Measurements from ENCODE around the gene FAH. TPM values are rescaled to one million over a fixed set of nuclear protein-coding genes. Genes with fewer than 3 reads are reported as not detected.

FAH gene
- total and polyA plus RNA-seq, 8 donors = 7.6 to 40.6 (median 18.9) TPM

GRCh38 chr15:80107204-80107603, 45.6 kb upstream of the FAH start:
- TF ChIP-seq, protein P1, sequence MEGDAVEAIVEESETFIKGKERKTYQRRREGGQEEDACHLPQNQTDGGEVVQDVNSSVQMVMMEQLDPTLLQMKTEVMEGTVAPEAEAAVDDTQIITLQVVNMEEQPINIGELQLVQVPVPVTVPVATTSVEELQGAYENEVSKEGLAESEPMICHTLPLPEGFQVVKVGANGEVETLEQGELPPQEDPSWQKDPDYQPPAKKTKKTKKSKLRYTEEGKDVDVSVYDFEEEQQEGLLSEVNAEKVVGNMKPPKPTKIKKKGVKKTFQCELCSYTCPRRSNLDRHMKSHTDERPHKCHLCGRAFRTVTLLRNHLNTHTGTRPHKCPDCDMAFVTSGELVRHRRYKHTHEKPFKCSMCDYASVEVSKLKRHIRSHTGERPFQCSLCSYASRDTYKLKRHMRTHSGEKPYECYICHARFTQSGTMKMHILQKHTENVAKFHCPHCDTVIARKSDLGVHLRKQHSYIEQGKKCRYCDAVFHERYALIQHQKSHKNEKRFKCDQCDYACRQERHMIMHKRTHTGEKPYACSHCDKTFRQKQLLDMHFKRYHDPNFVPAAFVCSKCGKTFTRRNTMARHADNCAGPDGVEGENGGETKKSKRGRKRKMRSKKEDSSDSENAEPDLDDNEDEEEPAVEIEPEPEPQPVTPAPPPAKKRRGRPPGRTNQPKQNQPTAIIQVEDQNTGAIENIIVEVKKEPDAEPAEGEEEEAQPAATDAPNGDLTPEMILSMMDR (IDR thresholded peaks at IDR 0.05) = no peak
- no peak for TF ChIP-seq POLR2A (IDR thresholded peaks at IDR 0.05)
- TF ChIP-seq POLR2AphosphoS5 (IDR thresholded peaks at IDR 0.05) = no peak
- TF ChIP-seq EP300 (IDR thresholded peaks at IDR 0.05) = no peak
- intact Hi-C loops (cut with DNase I; ENCODE audit: low total_unique reads) = no loop called here
- 89 to 96% (median 91%) methylated on average over 6 of the region's 6 CpGs for WGBS, 5 donors
- H3K27ac ChIP-seq = no peak overlapping the region
- no peaks in the 10 kb centered on the region for H3K9me3 ChIP-seq
- H3K4me1 ChIP-seq = peaks cover 0 to 39% (median 17%) of the 10 kb centered on the region in 4 donors
- peaks cover 0 to 6% (median 0%) of the 10 kb centered on the region in 4 donors for H3K36me3 ChIP-seq
- DNase-seq = no peak
- no peaks in the 10 kb centered on the region for H3K27me3 ChIP-seq
- no peak overlapping the region for H3K4me3 ChIP-seq

- intact Hi-C loops (cut with DNase I; ENCODE audit: low total_unique reads) = no loop called here
- H3K4me1 ChIP-seq = peaks cover 0 to 43% (median 19%) of the 10 kb centered on the region in 4 donors
- no peaks in the 10 kb centered on the region for H3K9me3 ChIP-seq
- DNase-seq = peak in 1 of 2 donors; percentile 16
- no peak overlapping the region for H3K27ac ChIP-seq
- peaks cover 0 to 6% (median 0%) of the 10 kb centered on the region in 4 donors for H3K36me3 ChIP-seq
- TF ChIP-seq, protein P1 (IDR thresholded peaks at IDR 0.05) = no peak
- TF ChIP-seq POLR2A (IDR thresholded peaks at IDR 0.05) = no peak
- no peak for TF ChIP-seq EP300 (IDR thresholded peaks at IDR 0.05)
- TF ChIP-seq POLR2AphosphoS5 (IDR thresholded peaks at IDR 0.05) = no peak
- WGBS, 5 donors = 65 to 84% (median 71%) methylated on average over 2 to 3 of the region's 3 CpGs
- no peak overlapping the region for H3K4me3 ChIP-seq
- H3K27me3 ChIP-seq = no peaks in the 10 kb centered on the region
These were observed 45.0 kb upstream of the FAH start for GRCh38 chr15:80107774-80108173.

- intact Hi-C loops (cut with DNase I; ENCODE audit: low total_unique reads) = no loop called here
- DNase-seq = no peak
- H3K27ac ChIP-seq = no peak overlapping the region
- H3K4me3 ChIP-seq = no peak overlapping the region
- no peak for TF ChIP-seq POLR2A (IDR thresholded peaks at IDR 0.05)
- H3K4me1 ChIP-seq = peaks cover 0 to 51% (median 24%) of the 10 kb centered on the region in 4 donors
- no peaks in the 10 kb centered on the region for H3K9me3 ChIP-seq
- no peaks in the 10 kb centered on the region for H3K36me3 ChIP-seq
- H3K27me3 ChIP-seq = no peaks in the 10 kb centered on the region
- WGBS, 5 donors = 71 to 87% (median 85%) methylated on average over 3 of the region's 3 CpGs
These were observed 43.4 kb upstream of the FAH start for GRCh38 chr15:80109388-80109787.

DNA sequence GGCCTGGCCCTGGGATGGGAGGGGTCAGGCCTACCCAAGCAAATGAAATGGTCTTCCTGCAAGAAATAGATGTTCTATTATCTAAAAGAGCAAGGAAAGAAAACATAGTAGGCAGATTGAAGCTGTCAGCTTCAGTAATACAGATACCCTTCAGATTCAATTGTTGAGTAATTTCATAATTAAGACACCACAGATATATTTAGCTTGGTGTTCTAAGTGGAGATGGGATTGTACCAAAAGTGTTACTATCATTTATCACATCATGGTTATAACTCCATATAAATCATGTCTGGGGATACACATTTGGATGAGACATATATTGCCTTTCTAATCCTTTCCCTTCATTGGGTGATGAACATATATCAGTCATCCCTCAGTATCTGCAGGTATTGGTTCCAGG, 41.9 kb upstream of the FAH start:
- Histone ChIP-seq H3K27ac (no peak overlapping the region), H3K4me3 (no peak overlapping the region), H3K27me3 (no peaks in the 10 kb centered on the region), H3K4me1 (peaks cover 0 to 51% (median 25%) of the 10 kb centered on the region in 4 donors), H3K36me3 (no peaks in the 10 kb centered on the region), H3K9me3 (no peaks in the 10 kb centered on the region)
- DNase-seq = no peak
- no peak for TF ChIP-seq POLR2A (IDR thresholded peaks at IDR 0.05)
- no peak for TF ChIP-seq POLR2AphosphoS5 (IDR thresholded peaks at IDR 0.05)
- no peak for TF ChIP-seq EP300 (IDR thresholded peaks at IDR 0.05)
- TF ChIP-seq, protein P1 (IDR thresholded peaks at IDR 0.05) = no peak
- intact Hi-C loops (cut with DNase I; ENCODE audit: low total_unique reads) = no loop called here

DNA sequence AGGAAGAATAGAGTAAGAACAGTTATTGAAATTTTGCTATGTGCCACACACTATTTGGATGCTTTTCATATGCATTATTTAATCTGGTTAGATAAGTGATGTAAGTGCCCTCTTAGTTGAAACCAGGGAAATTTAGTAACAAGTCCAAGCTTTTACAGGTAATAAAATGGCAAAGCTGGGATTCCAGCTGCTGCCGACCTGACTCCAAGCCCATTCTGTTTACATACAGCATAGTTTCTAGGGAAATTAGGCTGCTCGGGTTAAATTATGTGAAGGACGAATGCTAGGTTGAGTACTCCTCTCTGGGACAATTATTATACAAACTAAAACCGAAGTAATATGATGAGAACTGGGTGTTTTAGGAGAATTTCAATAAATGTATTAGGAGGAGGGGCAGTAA, 38.7 kb upstream of the FAH start:
- intact Hi-C loops (cut with DNase I; ENCODE audit: low total_unique reads) = no loop called here
- TF ChIP-seq POLR2A (IDR thresholded peaks at IDR 0.05) (no peak), EP300 (IDR thresholded peaks at IDR 0.05) (no peak), POLR2AphosphoS5 (IDR thresholded peaks at IDR 0.05) (no peak)
- TF ChIP-seq, protein P1 (IDR thresholded peaks at IDR 0.05) = no peak
- peaks cover 0 to 30% (median 14%) of the 10 kb centered on the region in 4 donors for H3K4me1 ChIP-seq
- DNase-seq = no peak
- no peaks in the 10 kb centered on the region for H3K9me3 ChIP-seq
- no peak overlapping the region for H3K27ac ChIP-seq
- WGBS, 5 donors = 42 to 60% (median 59%) methylated on average over 4 of the region's 4 CpGs
- H3K4me3 ChIP-seq = no peak overlapping the region
- no peaks in the 10 kb centered on the region for H3K27me3 ChIP-seq
- no peaks in the 10 kb centered on the region for H3K36me3 ChIP-seq
